ENCODE measurements around the gene LRRC37A.
A peak's percentile ranks its signal among the peaks of the same experiment; 100 is the strongest.
"Not testable (repeated sequence)": the region's sequence is repeated elsewhere in the genome, so short reads cannot be mapped to it uniquely, and the experiment has no call there.

LRRC37A gene

GRCh38 chr17:46286764-46287221 is 8.1 kb upstream of the LRRC37A start:
- not testable (repeated sequence) for H3K79me2 ChIP-seq (ENCODE audit: insufficient read depth, low read length); H3K4me3 ChIP-seq (ENCODE audit: low read depth, low read length, poor library complexity, severe bottlenecking); H3K9me2 ChIP-seq (ENCODE audit: low read depth, low read length); H3K27ac ChIP-seq (ENCODE audit: low read depth, low read length, poor library complexity, severe bottlenecking); H3K9me3 ChIP-seq (ENCODE audit: low read length); H3K4me2 ChIP-seq (ENCODE audit: low read length); H3K9ac ChIP-seq (ENCODE audit: low read length); H4K20me1 ChIP-seq (ENCODE audit: insufficient read depth, low read length); H3K36me3 ChIP-seq (ENCODE audit: insufficient read depth, low read length); H3F3A ChIP-seq (ENCODE audit: insufficient read depth, low read length); H3K27me3 ChIP-seq (ENCODE audit: insufficient read depth, low read length); H2AFZ ChIP-seq (ENCODE audit: low read length)
- peaks cover 14% of the 10 kb centered on the region for H3K4me1 ChIP-seq (ENCODE audit: insufficient read depth, low read length, severe bottlenecking)
- TF ChIP-seq, protein P1, sequence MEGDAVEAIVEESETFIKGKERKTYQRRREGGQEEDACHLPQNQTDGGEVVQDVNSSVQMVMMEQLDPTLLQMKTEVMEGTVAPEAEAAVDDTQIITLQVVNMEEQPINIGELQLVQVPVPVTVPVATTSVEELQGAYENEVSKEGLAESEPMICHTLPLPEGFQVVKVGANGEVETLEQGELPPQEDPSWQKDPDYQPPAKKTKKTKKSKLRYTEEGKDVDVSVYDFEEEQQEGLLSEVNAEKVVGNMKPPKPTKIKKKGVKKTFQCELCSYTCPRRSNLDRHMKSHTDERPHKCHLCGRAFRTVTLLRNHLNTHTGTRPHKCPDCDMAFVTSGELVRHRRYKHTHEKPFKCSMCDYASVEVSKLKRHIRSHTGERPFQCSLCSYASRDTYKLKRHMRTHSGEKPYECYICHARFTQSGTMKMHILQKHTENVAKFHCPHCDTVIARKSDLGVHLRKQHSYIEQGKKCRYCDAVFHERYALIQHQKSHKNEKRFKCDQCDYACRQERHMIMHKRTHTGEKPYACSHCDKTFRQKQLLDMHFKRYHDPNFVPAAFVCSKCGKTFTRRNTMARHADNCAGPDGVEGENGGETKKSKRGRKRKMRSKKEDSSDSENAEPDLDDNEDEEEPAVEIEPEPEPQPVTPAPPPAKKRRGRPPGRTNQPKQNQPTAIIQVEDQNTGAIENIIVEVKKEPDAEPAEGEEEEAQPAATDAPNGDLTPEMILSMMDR (IDR thresholded peaks at IDR 0.05; ENCODE audit: low read length) = peak; percentile 54

GRCh38 chr17:46287587-46287986 is 7.3 kb upstream of the LRRC37A start:
- H3K4me2 ChIP-seq (ENCODE audit: low read length); H3K79me2 ChIP-seq (ENCODE audit: insufficient read depth, low read length); H3K9me2 ChIP-seq (ENCODE audit: low read depth, low read length); H4K20me1 ChIP-seq (ENCODE audit: insufficient read depth, low read length); H3K4me3 ChIP-seq (ENCODE audit: low read depth, low read length, poor library complexity, severe bottlenecking); H3F3A ChIP-seq (ENCODE audit: insufficient read depth, low read length); H3K36me3 ChIP-seq (ENCODE audit: insufficient read depth, low read length); H3K9ac ChIP-seq (ENCODE audit: low read length); H3K9me3 ChIP-seq (ENCODE audit: low read length); H2AFZ ChIP-seq (ENCODE audit: low read length); H3K27ac ChIP-seq (ENCODE audit: low read depth, low read length, poor library complexity, severe bottlenecking); H3K27me3 ChIP-seq (ENCODE audit: insufficient read depth, low read length): not testable (repeated sequence)
- peaks cover 14% of the 10 kb centered on the region for H3K4me1 ChIP-seq (ENCODE audit: insufficient read depth, low read length, severe bottlenecking)

- H3K4me2 ChIP-seq (ENCODE audit: low read length) = peak overlapping the region; percentile 37
- H3F3A ChIP-seq (ENCODE audit: insufficient read depth, low read length); H3K9ac ChIP-seq (ENCODE audit: low read length); H3K79me2 ChIP-seq (ENCODE audit: insufficient read depth, low read length); H3K9me2 ChIP-seq (ENCODE audit: low read depth, low read length); H4K20me1 ChIP-seq (ENCODE audit: insufficient read depth, low read length); H2AFZ ChIP-seq (ENCODE audit: low read length); H3K36me3 ChIP-seq (ENCODE audit: insufficient read depth, low read length); H3K9me3 ChIP-seq (ENCODE audit: low read length); H3K27me3 ChIP-seq (ENCODE audit: insufficient read depth, low read length); H3K4me3 ChIP-seq (ENCODE audit: low read depth, low read length, poor library complexity, severe bottlenecking): not testable (repeated sequence)
- H3K4me1 ChIP-seq (ENCODE audit: insufficient read depth, low read length, severe bottlenecking) = peaks cover 14% of the 10 kb centered on the region
- H3K27ac ChIP-seq (ENCODE audit: low read depth, low read length, poor library complexity, severe bottlenecking) = peak overlapping the region; percentile 64
These were observed 3.9 kb upstream of the LRRC37A start for GRCh38 chr17:46290906-46291546.

- H2AFZ ChIP-seq (ENCODE audit: low read length); H3K9ac ChIP-seq (ENCODE audit: low read length); H3K79me2 ChIP-seq (ENCODE audit: insufficient read depth, low read length); H3F3A ChIP-seq (ENCODE audit: insufficient read depth, low read length); H4K20me1 ChIP-seq (ENCODE audit: insufficient read depth, low read length); H3K9me3 ChIP-seq (ENCODE audit: low read length); H3K9me2 ChIP-seq (ENCODE audit: low read depth, low read length); H3K27me3 ChIP-seq (ENCODE audit: insufficient read depth, low read length); H3K36me3 ChIP-seq (ENCODE audit: insufficient read depth, low read length); H3K4me2 ChIP-seq (ENCODE audit: low read length); H3K4me3 ChIP-seq (ENCODE audit: low read depth, low read length, poor library complexity, severe bottlenecking): not testable (repeated sequence)
- Histone ChIP-seq H3K27ac (ENCODE audit: low read depth, low read length, poor library complexity, severe bottlenecking) (peak overlapping the region; percentile 64), H3K4me1 (ENCODE audit: insufficient read depth, low read length, severe bottlenecking) (peaks cover 14% of the 10 kb centered on the region)
These were observed 3.3 kb upstream of the LRRC37A start for GRCh38 chr17:46291618-46292017.

DNA sequence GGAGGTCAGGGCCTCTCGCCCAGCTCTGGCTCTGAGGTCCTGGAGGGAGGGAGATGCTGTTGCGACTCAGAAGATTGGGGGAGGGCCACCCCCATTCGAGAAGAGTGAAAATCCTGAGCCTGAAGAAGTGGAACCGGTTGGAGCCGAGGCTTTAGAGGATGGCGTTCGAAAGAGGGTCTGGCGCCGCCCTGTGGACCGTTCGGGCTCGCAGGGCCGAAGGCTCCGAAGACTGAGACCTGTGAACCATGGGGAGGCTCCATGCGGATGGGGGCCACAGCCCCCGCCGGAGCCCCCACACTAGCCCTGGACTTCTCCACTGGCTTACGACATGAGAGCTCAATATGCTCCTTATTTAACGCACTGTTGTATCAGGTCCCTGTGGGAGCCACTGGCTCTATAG is 46.3 kb downstream of the LRRC37A start:
- H3F3A ChIP-seq (ENCODE audit: insufficient read depth, low read length); H3K36me3 ChIP-seq (ENCODE audit: insufficient read depth, low read length); H3K79me2 ChIP-seq (ENCODE audit: insufficient read depth, low read length); H3K9me3 ChIP-seq (ENCODE audit: low read length); H3K27me3 ChIP-seq (ENCODE audit: insufficient read depth, low read length); H3K4me2 ChIP-seq (ENCODE audit: low read length); H3K9me2 ChIP-seq (ENCODE audit: low read depth, low read length); H3K4me1 ChIP-seq (ENCODE audit: insufficient read depth, low read length, severe bottlenecking); H3K27ac ChIP-seq (ENCODE audit: low read depth, low read length, poor library complexity, severe bottlenecking); H3K9ac ChIP-seq (ENCODE audit: low read length); H2AFZ ChIP-seq (ENCODE audit: low read length); H3K4me3 ChIP-seq (ENCODE audit: low read depth, low read length, poor library complexity, severe bottlenecking); H4K20me1 ChIP-seq (ENCODE audit: insufficient read depth, low read length): not testable (repeated sequence)

- H3K9ac ChIP-seq (ENCODE audit: low read length); H2AFZ ChIP-seq (ENCODE audit: low read length); H3K4me3 ChIP-seq (ENCODE audit: low read depth, low read length, poor library complexity, severe bottlenecking); H3K27ac ChIP-seq (ENCODE audit: low read depth, low read length, poor library complexity, severe bottlenecking); H3K9me2 ChIP-seq (ENCODE audit: low read depth, low read length); H3K79me2 ChIP-seq (ENCODE audit: insufficient read depth, low read length); H3K9me3 ChIP-seq (ENCODE audit: low read length); H3K27me3 ChIP-seq (ENCODE audit: insufficient read depth, low read length); H4K20me1 ChIP-seq (ENCODE audit: insufficient read depth, low read length); H3F3A ChIP-seq (ENCODE audit: insufficient read depth, low read length); H3K4me2 ChIP-seq (ENCODE audit: low read length); H3K4me1 ChIP-seq (ENCODE audit: insufficient read depth, low read length, severe bottlenecking); H3K36me3 ChIP-seq (ENCODE audit: insufficient read depth, low read length): not testable (repeated sequence)
These were observed 47.2 kb downstream of the LRRC37A start for GRCh38 chr17:46342131-46342530.

DNA sequence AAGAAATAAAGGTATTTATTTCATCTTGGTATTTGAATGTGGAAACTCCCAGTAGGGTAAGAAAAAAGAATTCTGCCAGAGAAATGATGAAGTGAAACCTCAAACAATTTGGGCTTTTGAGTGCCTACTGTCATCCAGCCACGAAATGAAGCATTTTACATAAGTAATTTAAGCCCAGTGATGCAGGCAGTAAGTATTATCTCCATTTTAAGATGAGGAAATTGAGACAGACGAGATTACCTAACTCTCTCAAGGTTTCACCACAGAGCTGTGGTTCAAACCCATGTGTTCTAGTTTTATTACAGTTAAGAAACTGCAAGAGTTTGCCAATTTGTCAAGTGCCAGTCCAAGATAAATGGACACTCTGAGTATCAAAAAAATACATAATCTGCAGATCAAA is 53.4 kb downstream of the LRRC37A start:
- not testable (repeated sequence) for H4K20me1 ChIP-seq (ENCODE audit: insufficient read depth, low read length); H3K36me3 ChIP-seq (ENCODE audit: insufficient read depth, low read length); H3K4me1 ChIP-seq (ENCODE audit: insufficient read depth, low read length, severe bottlenecking); H3K27me3 ChIP-seq (ENCODE audit: insufficient read depth, low read length); H3K79me2 ChIP-seq (ENCODE audit: insufficient read depth, low read length); H3K9me2 ChIP-seq (ENCODE audit: low read depth, low read length); H3F3A ChIP-seq (ENCODE audit: insufficient read depth, low read length); H3K4me3 ChIP-seq (ENCODE audit: low read depth, low read length, poor library complexity, severe bottlenecking); H3K4me2 ChIP-seq (ENCODE audit: low read length); H3K9ac ChIP-seq (ENCODE audit: low read length); H2AFZ ChIP-seq (ENCODE audit: low read length); H3K9me3 ChIP-seq (ENCODE audit: low read length)
- H3K27ac ChIP-seq (ENCODE audit: low read depth, low read length, poor library complexity, severe bottlenecking) = peak overlapping the region; percentile 59
